ENCODE measurements around the gene PKD1.

The PKD1 gene

DNA sequence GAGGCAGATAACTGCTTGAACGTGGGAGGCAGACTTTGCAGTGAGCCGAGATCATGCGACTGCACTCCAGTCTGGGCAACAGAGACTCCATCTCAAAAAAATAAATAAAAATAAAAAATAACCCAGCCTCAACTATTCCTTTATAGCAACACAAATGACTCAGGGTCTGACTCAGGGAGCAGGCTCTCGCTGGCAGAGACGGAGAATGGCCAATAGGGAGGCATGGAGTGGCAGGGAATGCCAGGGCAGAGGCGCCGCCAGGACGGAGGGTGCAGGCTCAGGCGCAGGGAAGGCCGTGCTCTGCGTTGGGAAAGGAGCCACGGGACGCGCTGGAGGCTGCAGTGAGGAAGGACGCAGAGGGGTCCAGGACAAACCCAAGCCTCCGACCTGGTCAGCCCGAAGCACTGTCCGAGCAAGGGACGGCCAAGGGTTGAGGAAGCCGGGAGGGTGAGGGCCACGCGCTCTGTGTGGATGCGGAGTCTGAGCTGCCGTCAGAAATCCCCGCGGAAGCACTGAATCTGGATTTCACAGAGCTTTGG, 40.3 kb downstream of the PKD1 start:
- H3K4me3 ChIP-seq (ENCODE audit: low read depth, low read length) = no peak overlapping the region
- no peak for TF ChIP-seq CTCF (IDR thresholded peaks at IDR 0.05; ENCODE audit: low read depth, low read length)

GRCh38 chr16:2093793-2094192, 41.9 kb downstream of the PKD1 start:
- no peak for TF ChIP-seq CTCF (IDR thresholded peaks at IDR 0.05; ENCODE audit: low read depth, low read length)
- no peak overlapping the region for H3K4me3 ChIP-seq (ENCODE audit: low read depth, low read length)

GRCh38 chr16:2092866-2093265, 42.8 kb downstream of the PKD1 start:
- TF ChIP-seq CTCF (IDR thresholded peaks at IDR 0.05; ENCODE audit: low read depth, low read length) = no peak
- no peak overlapping the region for H3K4me3 ChIP-seq (ENCODE audit: low read depth, low read length)

DNA sequence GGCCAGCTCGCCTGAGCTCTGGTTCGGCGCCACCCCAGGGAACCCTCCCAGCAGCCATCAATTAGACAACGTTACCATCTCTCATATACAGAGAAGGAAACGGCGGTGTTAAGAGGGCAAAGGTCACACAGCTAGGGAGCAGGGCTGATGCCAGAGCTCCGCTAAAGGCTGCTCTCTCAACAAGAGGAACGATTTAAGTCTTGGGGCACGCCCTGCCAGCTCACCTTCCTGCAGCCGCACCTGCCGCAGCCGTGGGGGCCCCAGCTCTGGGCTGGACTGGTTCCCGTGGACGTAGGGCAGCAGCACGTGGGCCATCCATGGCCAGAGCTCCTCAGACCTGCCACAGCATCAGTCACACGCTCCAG, 43.5 kb downstream of the PKD1 start:
- no peak for TF ChIP-seq CTCF (IDR thresholded peaks at IDR 0.05; ENCODE audit: low read depth, low read length)
- no peak overlapping the region for H3K4me3 ChIP-seq (ENCODE audit: low read depth, low read length)

DNA sequence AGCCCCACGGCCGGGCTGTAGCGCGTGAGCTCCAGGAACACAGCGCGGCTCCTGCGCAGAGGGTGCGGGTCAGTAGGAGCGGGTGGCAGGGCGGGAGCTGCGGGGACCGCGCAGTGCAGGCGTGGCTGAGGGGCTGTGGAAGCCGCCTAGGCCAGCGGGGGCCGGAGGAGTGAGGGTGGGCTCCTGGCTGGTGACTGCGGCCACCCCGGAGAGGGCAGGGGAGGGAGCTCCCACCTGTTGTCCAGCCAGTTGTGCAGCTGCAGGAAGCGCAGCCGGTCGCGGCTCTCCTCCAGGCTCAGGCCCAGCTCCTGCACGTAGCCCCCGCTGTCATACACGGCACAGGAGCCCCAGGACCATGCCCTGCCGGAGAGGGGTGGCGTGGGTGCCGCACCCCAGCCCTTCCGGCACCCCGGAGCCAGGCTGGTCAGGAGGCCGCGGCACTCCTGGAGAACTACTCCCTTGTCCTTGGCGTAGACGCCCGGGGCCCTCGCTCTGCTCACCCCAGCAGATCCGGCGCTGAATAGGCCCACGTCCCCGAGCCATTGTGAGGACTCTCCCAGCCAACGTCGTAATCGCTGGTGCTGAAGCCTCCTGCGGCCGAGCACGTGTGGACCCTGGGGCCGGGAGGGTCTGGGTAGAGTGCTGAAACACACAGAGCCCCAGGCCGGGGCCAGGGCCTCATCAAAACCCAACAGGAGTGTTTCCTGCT, 44.0 kb downstream of the PKD1 start:
- H3K4me3 ChIP-seq (ENCODE audit: low read depth, low read length) = no peak overlapping the region

DNA sequence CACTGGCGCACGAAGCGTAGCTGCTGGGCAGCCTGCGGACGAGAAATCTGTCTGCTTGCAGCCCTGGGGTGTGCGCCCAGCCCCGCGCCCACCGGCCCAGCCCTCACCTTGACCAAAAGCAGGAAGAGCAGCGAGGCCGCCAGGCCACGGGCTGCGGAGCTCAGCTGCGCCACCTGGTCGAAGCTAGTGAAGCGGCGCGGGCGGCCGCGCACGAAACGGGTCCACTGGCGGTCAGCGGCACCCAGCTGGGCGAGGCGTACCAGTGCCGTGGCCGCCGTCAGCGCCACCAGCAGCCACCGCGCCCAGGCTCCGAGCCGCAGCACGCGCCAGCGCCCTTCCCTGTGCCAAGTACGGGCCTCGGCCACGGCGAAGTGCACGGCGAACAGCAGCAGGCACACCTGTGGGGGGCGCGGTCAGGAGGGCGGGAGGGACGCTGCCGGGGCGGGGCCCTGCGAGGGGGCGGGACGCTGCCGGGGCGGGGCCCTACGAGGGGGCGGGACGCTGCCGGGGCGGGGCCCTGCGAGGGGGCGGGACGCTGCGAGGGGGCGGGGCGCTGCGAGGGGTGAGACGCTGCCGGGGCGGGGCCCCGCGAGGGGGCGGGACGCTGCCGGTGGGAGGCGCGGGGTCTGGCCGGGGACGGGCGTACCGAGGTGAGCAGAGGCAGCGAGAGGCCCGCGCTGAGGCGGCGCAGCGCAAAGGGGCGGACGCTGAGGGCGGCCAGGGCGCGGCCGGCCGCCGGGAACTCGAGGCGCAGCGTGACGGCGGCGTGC, 44.7 kb downstream of the PKD1 start:
- no peak overlapping the region for H3K4me3 ChIP-seq (ENCODE audit: low read depth, low read length)
- no peak for TF ChIP-seq CTCF (IDR thresholded peaks at IDR 0.05; ENCODE audit: low read depth, low read length)

More for the DNA sequence above, 44.0 kb downstream of the PKD1 start:
- no peak for TF ChIP-seq CTCF (IDR thresholded peaks at IDR 0.05; ENCODE audit: low read depth, low read length)

DNA sequence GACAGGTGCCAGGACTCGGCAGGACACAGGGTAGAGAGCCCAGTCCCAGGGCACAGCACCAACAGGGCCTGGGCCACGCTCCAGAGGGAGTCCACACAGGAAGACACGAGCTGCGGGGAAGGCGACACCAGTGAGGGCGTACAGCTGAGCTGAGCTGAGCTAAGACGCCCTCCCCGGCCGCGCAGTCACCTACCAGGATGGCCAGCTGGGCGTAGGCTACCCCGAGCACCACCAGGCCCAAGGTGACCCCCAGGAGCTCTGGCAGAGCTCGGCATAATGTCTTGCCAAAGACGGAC, 45.3 kb downstream of the PKD1 start:
- H3K4me3 ChIP-seq (ENCODE audit: low read depth, low read length) = no peak overlapping the region
- no peak for TF ChIP-seq CTCF (IDR thresholded peaks at IDR 0.05; ENCODE audit: low read depth, low read length)
